Spleen (tissue), 11 donors: Measurements from ENCODE around the gene BNC2. TPM values are rescaled to one million over a fixed set of nuclear protein-coding genes. Genes with fewer than 3 reads are reported as not detected.

Experiments used
- DNase-seq: peaks from one replicate; pipeline ENCODE4 v3.0.0-alpha.2; 2020
- H3K27ac ChIP-seq, 8 donors: fragments of 200-600 bp; sonication (generic) in 7 of 8; 1 replicate in 4 of 8; 2 replicates in 4 of 8; pipeline versions ENCODE4 v1.5.0 to v1.8.0; 2016 to 2021; ENCODE audit warnings: inconsistent platforms in 4 of 8, mild to moderate bottlenecking in 4 of 8, moderate library complexity in 1 of 8
- H3K27me3 ChIP-seq, 7 donors: fragments of 200-600 bp; sonication (generic) in 6 of 7; replicated peaks in 1 of 7; 1 replicate in 4 of 7; 2 replicates in 3 of 7; pipeline versions ENCODE4 v1.5.0 to v1.8.0; 2016 to 2021; ENCODE audit warnings: inconsistent platforms in 3 of 7, mild to moderate bottlenecking in 1 of 7
- H3K36me3 ChIP-seq, 6 donors: fragments of 200-600 bp; sonication (generic) in 5 of 6; 1 replicate in 4 of 6; 2 replicates in 2 of 6; pipeline versions ENCODE4 v1.5.0 to v1.8.0; 2016 to 2021; ENCODE audit warnings: inconsistent platforms in 2 of 6
- H3K4me1 ChIP-seq, 6 donors: fragments of 200-600 bp; sonication (generic) in 5 of 6; 1 replicate in 3 of 6; 2 replicates in 3 of 6; pipeline versions ENCODE4 v1.5.0 to v1.8.0; 2016 to 2021; ENCODE audit warnings: inconsistent platforms in 3 of 6
- H3K4me3 ChIP-seq, 8 donors: fragments of 200-600 bp; sonication (generic) in 7 of 8; 1 replicate in 4 of 8; 2 replicates in 4 of 8; pipeline versions ENCODE4 v1.5.0 to v1.8.0; 2016 to 2021; ENCODE audit warnings: inconsistent platforms in 4 of 8, mild to moderate bottlenecking in 4 of 8, moderate library complexity in 2 of 8
- H3K9me3 ChIP-seq, 8 donors: fragments of 200-600 bp; sonication (generic) in 7 of 8; 1 replicate in 4 of 8; 2 replicates in 4 of 8; pipeline versions ENCODE4 v1.5.0 to v1.8.0; 2016 to 2021; ENCODE audit warnings: inconsistent platforms in 4 of 8
- CTCF ChIP-seq, 11 experiments: fragments of 200-600 bp in 7 of 11; fragments of 450-650 bp in 4 of 11; sonication (generic) in 4 of 11; IDR thresholded peaks in 8 of 11; conservative IDR thresholded peaks in 3 of 11; 1 replicate in 7 of 11; 2 replicates in 4 of 11; pipeline versions ENCODE4 v1.4.0 to v1.8.0; 2016 to 2021; ENCODE audit warnings: antibody characterized with exemption in 11 of 11, inconsistent platforms in 4 of 11, mild to moderate bottlenecking in 1 of 11
- POLR2A ChIP-seq, 3 donors: fragments of 450-650 bp; IDR thresholded peaks; one replicate each; pipeline ENCODE4 v1.5.1; 2017; ENCODE audit warnings: antibody characterized with exemption in 3 of 3, mild to moderate bottlenecking in 1 of 3
- POLR2AphosphoS5 ChIP-seq, 3 donors: sonication (generic); formaldehyde crosslinking; IDR thresholded peaks; one replicate each; pipeline ENCODE4 v1.5.1; 2017; ENCODE audit warnings: antibody characterized with exemption in 3 of 3
- WGBS, 5 donors: extraction: QIAGEN DNeasy Blood & Tissue Kit in 3 of 5; methylation state at CpG; one replicate each; pipeline versions ENCODE4 v1.1.5 to v1.1.7; 2013 to 2018; 5-methylcytosine and 5-hydroxymethylcytosine counted together
- intact Hi-C: fragments of 100-400 bp; cut with DNase I; formaldehyde crosslinking; loops from one replicate; pipeline ENCODE4 v1.15.0; 2023; ENCODE audit warnings: low total_unique reads
- polyA plus RNA-seq, 3 donors: library from polyadenylated mRNA; stranded (reverse); fragments of 200-250 nt; gene quantifications; one replicate each; pipeline ENCODE4 v1.2.1, GENCODE V29; 2013
- total RNA-seq, 7 donors: library from RNA; depleted of rRNA in 3 of 7; stranded (reverse); fragments of >200 nt in 3 of 7; fragmentation: NEBNext Ultra II Directional in 4 of 7; extraction: Animal tissue kit (Norgen Biotek cat#: 25700) in 4 of 7; gene quantifications; one replicate each; pipeline versions ENCODE4 v1.1.0 to v1.2.1, GENCODE V29; 2016 to 2021
- donor health status: healthy with polysubstance abuse.
- donor health status: DM: no; HTN: no; CAD: no; lungs with moderate emphysema.
- donor health status: DM: no; HTN: no; CAD: no.
- donor health status: Bipolar disorder and iron deficiency.
- donor health status: healthy.
- donor health status: DM: no; HTN: no; CAD: no.
- donor health status: DM: yes; HTN: yes; CAD: no.

Gene BNC2
- total and polyA plus RNA-seq, 10 donors, result 0.07 to 4.3 (median 1.3) TPM

GRCh38 chr9:16721972-16722371 is 148.5 kb downstream of the BNC2 start:
- no peak overlapping the region for H3K4me3 ChIP-seq
- H3K9me3 ChIP-seq, result no peaks in the 10 kb centered on the region
- H3K27me3 ChIP-seq, result peaks cover 0 to 26% (median 11%) of the 10 kb centered on the region in 7 donors
- intact Hi-C loops, result no loop called here
- TF ChIP-seq POLR2A (IDR thresholded peaks at IDR 0.05) (no peak), POLR2AphosphoS5 (IDR thresholded peaks at IDR 0.05) (no peak)
- WGBS, 5 donors, result 53 to 77% (median 72%) methylated on average over 6 of the region's 6 CpGs
- no peak overlapping the region for H3K27ac ChIP-seq
- DNase-seq, result no peak
- H3K4me1 ChIP-seq, result peaks cover 0 to 9% (median 3%) of the 10 kb centered on the region in 6 donors
- no peaks in the 10 kb centered on the region for H3K36me3 ChIP-seq

- Histone ChIP-seq H3K4me3 (no peak overlapping the region), H3K36me3 (no peaks in the 10 kb centered on the region), H3K9me3 (no peaks in the 10 kb centered on the region), H3K4me1 (no peaks in the 10 kb centered on the region), H3K27me3 (peaks cover 0 to 10% (median 0%) of the 10 kb centered on the region in 7 donors), H3K27ac (no peak overlapping the region)
- TF ChIP-seq POLR2AphosphoS5 (IDR thresholded peaks at IDR 0.05), result no peak
- no peak for TF ChIP-seq CTCF (IDR thresholded peaks at IDR 0.05 in 8 of 11, conservative IDR thresholded peaks at IDR 0.05 in 3 of 11)
- TF ChIP-seq POLR2A (IDR thresholded peaks at IDR 0.05), result no peak
- intact Hi-C loops, result no loop called here
- no peak for DNase-seq
- 86 to 96% (median 87%) methylated on average over 3 of the region's 3 CpGs for WGBS, 5 donors
These were observed 150.1 kb downstream of the BNC2 start for GRCh38 chr9:16720386-16720785.

- no peaks in the 10 kb centered on the region for H3K36me3 ChIP-seq
- no peak overlapping the region for H3K4me3 ChIP-seq
- TF ChIP-seq POLR2AphosphoS5 (IDR thresholded peaks at IDR 0.05) (no peak), CTCF (IDR thresholded peaks at IDR 0.05 in 8 of 11, conservative IDR thresholded peaks at IDR 0.05 in 3 of 11) (no peak), POLR2A (IDR thresholded peaks at IDR 0.05) (no peak)
- no peak for DNase-seq
- no peaks in the 10 kb centered on the region for H3K4me1 ChIP-seq
- intact Hi-C loops, result no loop called here
- no peaks in the 10 kb centered on the region for H3K9me3 ChIP-seq
- 54 to 75% (median 58%) methylated on average over 4 of the region's 4 CpGs for WGBS, 5 donors
- H3K27me3 ChIP-seq, result peaks cover 0 to 7% (median 0%) of the 10 kb centered on the region in 7 donors
- H3K27ac ChIP-seq, result no peak overlapping the region
These were observed 150.5 kb downstream of the BNC2 start for GRCh38 chr9:16719921-16720320.

GRCh38 chr9:16718952-16719351 is 151.5 kb downstream of the BNC2 start:
- no peaks in the 10 kb centered on the region for H3K9me3 ChIP-seq
- 72 to 87% (median 75%) methylated on average over 3 of the region's 3 CpGs for WGBS, 5 donors
- no peaks in the 10 kb centered on the region for H3K4me1 ChIP-seq
- no peak for TF ChIP-seq POLR2AphosphoS5 (IDR thresholded peaks at IDR 0.05)
- no peak overlapping the region for H3K27ac ChIP-seq
- intact Hi-C loops, result no loop called here
- no peaks in the 10 kb centered on the region for H3K36me3 ChIP-seq
- no peak overlapping the region for H3K4me3 ChIP-seq
- no peak for DNase-seq
- no peaks in the 10 kb centered on the region for H3K27me3 ChIP-seq

GRCh38 chr9:16718296-16718695 is 152.2 kb downstream of the BNC2 start:
- DNase-seq, result no peak
- TF ChIP-seq CTCF (IDR thresholded peaks at IDR 0.05 in 8 of 11, conservative IDR thresholded peaks at IDR 0.05 in 3 of 11), result no peak
- no peak for TF ChIP-seq POLR2AphosphoS5 (IDR thresholded peaks at IDR 0.05)
- no peak for TF ChIP-seq POLR2A (IDR thresholded peaks at IDR 0.05)
- Histone ChIP-seq H3K4me3 (no peak overlapping the region), H3K36me3 (no peaks in the 10 kb centered on the region), H3K9me3 (no peaks in the 10 kb centered on the region), H3K27me3 (no peaks in the 10 kb centered on the region), H3K4me1 (no peaks in the 10 kb centered on the region), H3K27ac (no peak overlapping the region)
- WGBS, 5 donors, result 92 to 97% (median 96%) methylated on average over 1 of the region's 1 CpG
- intact Hi-C loops, result no loop called here
